8988T (cell line): ENCODE measurements around the gene PCK2.

Source experiments
- DNase-seq: peaks from one replicate; pipeline ENCODE4 v3.0.0; 2011

PCK2 gene

GRCh38 chr14:24077086-24077485 is 17.0 kb upstream of the PCK2 start:
- DNase-seq: no peak

- DNase-seq: no peak
Observed at GRCh38 chr14:24078146-24078545, 16.0 kb upstream of the PCK2 start.

- DNase-seq: no peak
Observed at GRCh38 chr14:24079491-24080141, 14.5 kb upstream of the PCK2 start.

- no peak for DNase-seq
Observed at GRCh38 chr14:24080142-24080530, 14.0 kb upstream of the PCK2 start.

GRCh38 chr14:24080888-24081738 is 13.0 kb upstream of the PCK2 start:
- DNase-seq: peak; percentile 63

GRCh38 chr14:24081739-24082211 is 12.3 kb upstream of the PCK2 start:
- no peak for DNase-seq

- no peak for DNase-seq
Observed at GRCh38 chr14:24082411-24083080, 11.6 kb upstream of the PCK2 start.

- DNase-seq: no peak
Observed at GRCh38 chr14:24083462-24083861, 10.6 kb upstream of the PCK2 start.

- DNase-seq: no peak
Observed at GRCh38 chr14:24084440-24084839, 9.7 kb upstream of the PCK2 start.

- DNase-seq: no peak
Observed at GRCh38 chr14:24085215-24085614, 8.9 kb upstream of the PCK2 start.

- DNase-seq: no peak
Observed at GRCh38 chr14:24086193-24086955, 7.7 kb upstream of the PCK2 start.

- no peak for DNase-seq
Observed at GRCh38 chr14:24087004-24087403, 7.1 kb upstream of the PCK2 start.

- no peak for DNase-seq
Observed at GRCh38 chr14:24088095-24088494, 6.0 kb upstream of the PCK2 start.

- DNase-seq: no peak
Observed at GRCh38 chr14:24089890-24090289, 4.2 kb upstream of the PCK2 start.

- DNase-seq: no peak
Observed at GRCh38 chr14:24092110-24092504, 2.0 kb upstream of the PCK2 start.

GRCh38 chr14:24092505-24093206 is 1.5 kb upstream of the PCK2 start:
- no peak for DNase-seq

GRCh38 chr14:24093207-24093900 is 757 bp upstream of the PCK2 start:
- DNase-seq: no peak

GRCh38 chr14:24094841-24095270 is 745 bp downstream of the PCK2 start:
- no peak for DNase-seq

GRCh38 chr14:24095271-24096068 is 1.4 kb downstream of the PCK2 start:
- DNase-seq: no peak

- no peak for DNase-seq
Observed at GRCh38 chr14:24096545-24097181, 2.6 kb downstream of the PCK2 start.
